H9 (cell line): ENCODE results near the gene CDH6. TPM values are rescaled to one million over a fixed set of nuclear protein-coding genes. Genes with fewer than 3 reads are reported as not detected.

Experiments
- DNase-seq: peaks from one replicate; pipeline ENCODE4 v3.0.0-alpha.2; 2017
- H2AFZ ChIP-seq: one replicate; pipeline ENCODE4 v1.6.1; 2013; ENCODE audit warnings: mild to moderate bottlenecking, low read length, control low read depth, moderate library complexity
- H2AK5ac ChIP-seq: 2 replicates; pipeline ENCODE4 v1.6.1; 2013; ENCODE audit warnings: low read length, control low read depth, mixed read lengths; ENCODE audit not compliant: insufficient read length
- H2BK120ac ChIP-seq: one replicate; pipeline ENCODE4 v1.6.1; 2013; ENCODE audit warnings: low read depth, mild to moderate bottlenecking, low read length, control low read depth, inconsistent platforms; ENCODE audit not compliant: poor library complexity, severe bottlenecking
- H2BK12ac ChIP-seq: 2 replicates; pipeline ENCODE4 v1.6.1; 2013; ENCODE audit warnings: low read length, control low read depth, mixed read lengths, low read depth; ENCODE audit not compliant: insufficient read length
- H2BK15ac ChIP-seq: 2 replicates; pipeline ENCODE4 v1.6.1; 2013; ENCODE audit warnings: low read depth, low read length, control low read depth
- H2BK20ac ChIP-seq: one replicate; pipeline ENCODE4 v1.6.1; 2013; ENCODE audit warnings: low read depth, mild to moderate bottlenecking, low read length, control low read depth, inconsistent platforms; ENCODE audit not compliant: poor library complexity, severe bottlenecking
- H2BK5ac ChIP-seq: 2 replicates; pipeline ENCODE4 v1.6.1; 2013; ENCODE audit warnings: low read length, control low read depth, mixed read lengths; ENCODE audit not compliant: insufficient read length
- H3K14ac ChIP-seq: 2 replicates; pipeline ENCODE4 v1.6.1; 2013; ENCODE audit warnings: low read length, control low read depth; ENCODE audit not compliant: insufficient read depth
- H3K18ac ChIP-seq: 2 replicates; pipeline ENCODE4 v1.6.1; 2013; ENCODE audit warnings: low read depth, mild to moderate bottlenecking, mixed read lengths, low read length, control low read depth; ENCODE audit not compliant: insufficient read length
- H3K23ac ChIP-seq: 2 replicates; pipeline ENCODE4 v1.6.1; 2013; ENCODE audit warnings: low read length, control low read depth, mixed read lengths, low read depth; ENCODE audit not compliant: insufficient read length
- H3K23me2 ChIP-seq: 2 replicates; pipeline ENCODE4 v1.6.1; 2013; ENCODE audit warnings: low read depth, mild to moderate bottlenecking, mixed read lengths, low read length, control low read depth; ENCODE audit not compliant: insufficient read length, poor library complexity, severe bottlenecking
- H3K27ac ChIP-seq: 2 replicates; pipeline ENCODE4 v1.5.1; 2013; ENCODE audit warnings: low read length, control low read depth, mixed read lengths, low read depth; ENCODE audit not compliant: insufficient read length
- H3K27me3 ChIP-seq: 2 replicates; pipeline ENCODE4 v1.6.1; 2013; ENCODE audit warnings: low read length, control low read depth, inconsistent platforms; ENCODE audit not compliant: insufficient read depth
- H3K4ac ChIP-seq: 2 replicates; pipeline ENCODE4 v1.6.1; 2013; ENCODE audit warnings: low read depth, mild to moderate bottlenecking, control low read depth, inconsistent platforms, low read length, moderate library complexity
- H3K4me1 ChIP-seq: 2 replicates; pipeline ENCODE4 v1.6.1; 2013; ENCODE audit warnings: low read length, control low read depth, inconsistent platforms; ENCODE audit not compliant: insufficient read depth
- H3K4me2 ChIP-seq: 2 replicates; pipeline ENCODE4 v1.6.1; 2013; ENCODE audit warnings: low read length, control low read depth, mixed read lengths; ENCODE audit not compliant: insufficient read length, insufficient read depth
- H3K56ac ChIP-seq: 2 replicates; pipeline ENCODE4 v1.6.1; 2013; ENCODE audit warnings: low read depth, mild to moderate bottlenecking, mixed read lengths, low read length, control low read depth; ENCODE audit not compliant: insufficient read length
- H3K79me1 ChIP-seq: 2 replicates; pipeline ENCODE4 v1.6.1; 2013; ENCODE audit warnings: low read depth, mild to moderate bottlenecking, moderate library complexity, low read length, control low read depth, inconsistent platforms; ENCODE audit not compliant: insufficient read depth, poor library complexity, severe bottlenecking
- H3K79me2 ChIP-seq: 2 replicates; pipeline ENCODE4 v1.6.1; 2013; ENCODE audit warnings: low read length, control low read depth, inconsistent platforms; ENCODE audit not compliant: insufficient read depth
- H3K9ac ChIP-seq: 2 replicates; pipeline ENCODE4 v1.6.1; 2013; ENCODE audit warnings: low read length, control low read depth, mixed read lengths; ENCODE audit not compliant: insufficient read length; ENCODE audit errors: extremely low read depth
- H3K9me3 ChIP-seq: one replicate; pipeline ENCODE4 v1.6.1; 2013; ENCODE audit warnings: low read depth, low read length, inconsistent platforms; ENCODE audit not compliant: control insufficient read depth
- H3T11ph ChIP-seq: one replicate; pipeline ENCODE4 v1.6.1; 2013; ENCODE audit warnings: mild to moderate bottlenecking, low read length, control low read depth, inconsistent platforms
- H4K20me1 ChIP-seq: one replicate; pipeline ENCODE4 v1.6.1; 2013; ENCODE audit not compliant: control insufficient read depth, insufficient read length, insufficient read depth
- H4K5ac ChIP-seq: 2 replicates; pipeline ENCODE4 v1.6.1; 2013; ENCODE audit warnings: low read depth, mild to moderate bottlenecking, mixed read lengths, low read length, control low read depth; ENCODE audit not compliant: insufficient read length
- H4K8ac ChIP-seq: replicated peaks from 2 replicates; pipeline ENCODE4 v1.6.1; 2013; ENCODE audit warnings: low read length, control low read depth, mixed read lengths, low read depth; ENCODE audit not compliant: insufficient read length
- H4K91ac ChIP-seq: 2 replicates; pipeline ENCODE4 v1.6.1; 2013; ENCODE audit warnings: low read depth, mild to moderate bottlenecking, moderate library complexity, mixed read lengths, low read length, control low read depth; ENCODE audit not compliant: insufficient read length
- H3K27ac Mint-ChIP-seq, 3 experiments: 2 replicates in 2 of 3; 3 replicates in 1 of 3; pipeline ENCODE4 v1.8.0; 2020 to 2021; ENCODE audit warnings: mixed read lengths in 3 of 3, mild to moderate bottlenecking in 1 of 3, moderate library complexity in 1 of 3
- H3K27me3 Mint-ChIP-seq: 2 replicates; pipeline ENCODE4 v1.8.0; 2021; ENCODE audit warnings: low read depth, mild to moderate bottlenecking, moderate library complexity, mixed read lengths
- H3K36me3 Mint-ChIP-seq, 3 experiments: 2 replicates in 2 of 3; 3 replicates in 1 of 3; pipeline ENCODE4 v1.8.0; 2020 to 2021; ENCODE audit warnings: low read depth in 3 of 3, mixed read lengths in 3 of 3; ENCODE audit not compliant: insufficient read depth in 1 of 3
- H3K4me1 Mint-ChIP-seq, 2 experiments: 2 replicates each; pipeline ENCODE4 v1.8.0; 2020; ENCODE audit warnings: mixed read lengths in 2 of 2
- H3K4me3 Mint-ChIP-seq, 2 experiments: 2 replicates in 1 of 2; 3 replicates in 1 of 2; pipeline ENCODE4 v1.8.0; 2020 to 2021; ENCODE audit warnings: mild to moderate bottlenecking in 2 of 2, mixed read lengths in 2 of 2, moderate library complexity in 1 of 2
- H3K9me3 Mint-ChIP-seq, 2 experiments: 2 replicates in 1 of 2; 3 replicates in 1 of 2; pipeline ENCODE4 v1.8.0; 2020; ENCODE audit warnings: mild to moderate bottlenecking in 2 of 2, mixed read lengths in 2 of 2, moderate library complexity in 1 of 2
- WGBS: extraction: QIAGEN DNeasy Blood & Tissue Kit; methylation state at CpG from one replicate; pipeline ENCODE4 v1.1.7; 2013; ENCODE audit warnings: missing lambda C conversion rate, low lambda C conversion rate, mixed read lengths; ENCODE audit not compliant: insufficient read length; ENCODE audit errors: extremely low coverage; 5-methylcytosine and 5-hydroxymethylcytosine counted together
- total RNA-seq: library from RNA; stranded (reverse); gene quantifications from 2 replicates; pipeline ENCODE4 v1.2.1, GENCODE V29; 2021
- TF ChIP-seq, protein P1 (sequence below): fragments of 200-600 bp; sonication (generic); conservative IDR thresholded peaks from 3 replicates; pipeline ENCODE4 v1.8.0; 2021; ENCODE audit warnings: antibody characterized with exemption, mild to moderate bottlenecking

The CDH6 gene
- total RNA-seq, 1 experiment from 2014 or later: 11.7 TPM

DNA sequence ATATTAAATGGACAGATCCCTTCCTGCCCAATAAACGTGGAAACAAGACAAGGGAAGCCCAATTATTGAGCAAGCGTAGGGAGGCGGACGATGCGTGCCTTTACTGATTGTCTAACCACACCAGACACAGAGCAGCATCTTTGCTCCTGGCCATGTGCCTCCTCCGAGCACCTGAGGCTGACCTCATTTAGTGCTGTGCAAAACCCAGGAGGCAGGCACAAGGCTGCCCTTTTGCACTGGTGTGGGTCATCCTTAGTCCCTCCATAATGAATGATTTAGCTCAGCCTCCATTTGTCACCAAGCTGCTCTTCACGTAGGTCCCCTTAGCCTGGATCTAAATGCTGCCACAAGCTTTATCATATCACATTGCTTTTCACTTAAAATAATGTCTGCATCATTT is 24.1 kb upstream of the CDH6 start:
- Histone ChIP-seq H2BK12ac (no peak overlapping the region), H2BK5ac (no peak overlapping the region), H3K9me3 (no peaks in the 10 kb centered on the region), H3K4me2 (no peak overlapping the region), H3K4me1 (no peaks in the 10 kb centered on the region), H3K27ac (no peak overlapping the region), H2AFZ (no peak overlapping the region), H3T11ph (no peak overlapping the region), H2BK120ac (no peak overlapping the region), H3K79me1 (no peaks in the 10 kb centered on the region), H3K23ac (no peak overlapping the region), H4K91ac (no peak overlapping the region), H3K56ac (no peak overlapping the region), H3K27me3 (no peaks in the 10 kb centered on the region), H4K8ac (no peak overlapping the region), H3K79me2 (no peaks in the 10 kb centered on the region), H4K5ac (no peak overlapping the region), H4K20me1 (no peaks in the 10 kb centered on the region), H3K18ac (no peak overlapping the region), H2AK5ac (no peak overlapping the region), H3K23me2 (no peaks in the 10 kb centered on the region), H3K4ac (no peak overlapping the region), H2BK15ac (no peak overlapping the region), H3K9ac (no peak overlapping the region), H2BK20ac (no peak overlapping the region), H3K14ac (no peak overlapping the region)
- Mint-ChIP-seq H3K4me1 (no peaks in the 10 kb centered on the region), H3K27me3 (no peaks in the 10 kb centered on the region), H3K36me3 (no peaks in the 10 kb centered on the region), H3K9me3 (no peaks in the 10 kb centered on the region), H3K27ac (no peak overlapping the region), H3K4me3 (no peak overlapping the region)
- DNase-seq: no peak
- TF ChIP-seq, protein P1, sequence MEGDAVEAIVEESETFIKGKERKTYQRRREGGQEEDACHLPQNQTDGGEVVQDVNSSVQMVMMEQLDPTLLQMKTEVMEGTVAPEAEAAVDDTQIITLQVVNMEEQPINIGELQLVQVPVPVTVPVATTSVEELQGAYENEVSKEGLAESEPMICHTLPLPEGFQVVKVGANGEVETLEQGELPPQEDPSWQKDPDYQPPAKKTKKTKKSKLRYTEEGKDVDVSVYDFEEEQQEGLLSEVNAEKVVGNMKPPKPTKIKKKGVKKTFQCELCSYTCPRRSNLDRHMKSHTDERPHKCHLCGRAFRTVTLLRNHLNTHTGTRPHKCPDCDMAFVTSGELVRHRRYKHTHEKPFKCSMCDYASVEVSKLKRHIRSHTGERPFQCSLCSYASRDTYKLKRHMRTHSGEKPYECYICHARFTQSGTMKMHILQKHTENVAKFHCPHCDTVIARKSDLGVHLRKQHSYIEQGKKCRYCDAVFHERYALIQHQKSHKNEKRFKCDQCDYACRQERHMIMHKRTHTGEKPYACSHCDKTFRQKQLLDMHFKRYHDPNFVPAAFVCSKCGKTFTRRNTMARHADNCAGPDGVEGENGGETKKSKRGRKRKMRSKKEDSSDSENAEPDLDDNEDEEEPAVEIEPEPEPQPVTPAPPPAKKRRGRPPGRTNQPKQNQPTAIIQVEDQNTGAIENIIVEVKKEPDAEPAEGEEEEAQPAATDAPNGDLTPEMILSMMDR: no peak
- WGBS: no CpG with 5 or more reads among the region's 7 CpGs
